Activated naive CD4-positive, alpha-beta T cell treated with anti-CD3 and anti-CD28 coated beads, Interleukin-2, amount 50 U/mL, for 24 hours (primary cell): ENCODE data around the gene GMDS.

Experiments used
- H3K27ac Mint-ChIP-seq: one replicate; pipeline ENCODE4 v1.8.0; 2021; ENCODE audit warnings: mild to moderate bottlenecking, mixed read lengths
- H3K27me3 Mint-ChIP-seq: one replicate; pipeline ENCODE4 v1.8.0; 2021; ENCODE audit warnings: mixed read lengths
- H3K36me3 Mint-ChIP-seq: one replicate; pipeline ENCODE4 v1.8.0; 2021; ENCODE audit warnings: mixed read lengths
- H3K4me1 Mint-ChIP-seq: one replicate; pipeline ENCODE4 v1.8.0; 2021; ENCODE audit warnings: mixed read lengths
- H3K4me3 Mint-ChIP-seq: one replicate; pipeline ENCODE4 v1.8.0; 2021; ENCODE audit warnings: mild to moderate bottlenecking, mixed read lengths
- H3K9me3 Mint-ChIP-seq: one replicate; pipeline ENCODE4 v1.8.0; 2021; ENCODE audit warnings: mixed read lengths

GMDS gene

DNA sequence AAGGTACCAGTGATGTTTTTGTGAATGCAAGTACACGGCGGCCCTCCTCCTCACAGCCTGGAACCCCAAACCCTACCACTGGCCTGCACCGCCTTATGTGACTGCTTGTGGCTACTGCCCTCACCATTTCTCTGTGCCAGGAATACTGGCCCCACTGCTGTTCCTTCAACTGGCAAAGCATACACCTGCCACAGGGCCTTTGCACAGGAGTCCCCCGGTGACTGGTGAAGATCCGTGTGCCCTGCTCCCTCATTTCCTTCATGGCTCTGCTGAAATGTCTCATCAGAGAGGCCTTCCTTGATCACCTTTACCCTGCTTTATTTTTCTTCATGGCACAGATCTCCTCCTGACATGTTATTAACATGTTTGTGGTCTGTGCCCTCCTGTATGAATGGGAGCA, 581.9 kb downstream of the GMDS start:
- Mint-ChIP-seq H3K36me3 (peaks cover 4% of the 10 kb centered on the region), H3K9me3 (no peaks in the 10 kb centered on the region), H3K4me3 (no peak overlapping the region), H3K27ac (no peak overlapping the region), H3K27me3 (no peaks in the 10 kb centered on the region), H3K4me1 (no peaks in the 10 kb centered on the region)

DNA sequence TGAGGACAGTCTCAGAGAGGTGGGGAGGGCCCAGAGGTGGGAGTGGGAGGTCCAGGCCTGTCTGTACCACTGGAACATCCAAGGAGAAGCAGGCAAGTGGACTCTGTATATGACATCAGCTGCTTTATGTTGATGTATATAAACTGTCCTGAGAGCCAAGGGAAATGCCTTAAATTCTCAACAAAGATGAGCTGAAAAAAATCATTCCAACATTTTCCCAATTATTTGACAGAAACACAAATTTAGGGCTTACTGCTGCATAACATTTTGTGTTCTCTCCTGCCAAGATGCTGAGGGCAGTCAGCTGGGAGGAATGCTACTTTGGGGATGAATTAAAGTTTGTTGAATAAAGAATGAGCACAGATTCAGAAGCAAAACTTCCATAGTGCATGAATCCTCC, 582.9 kb downstream of the GMDS start:
- Mint-ChIP-seq H3K9me3 (no peaks in the 10 kb centered on the region), H3K4me1 (no peaks in the 10 kb centered on the region), H3K4me3 (no peak overlapping the region), H3K27ac (no peak overlapping the region), H3K36me3 (peaks cover 4% of the 10 kb centered on the region), H3K27me3 (no peaks in the 10 kb centered on the region)

- H3K4me1 Mint-ChIP-seq: no peaks in the 10 kb centered on the region
- H3K4me3 Mint-ChIP-seq: no peak overlapping the region
- no peaks in the 10 kb centered on the region for H3K27me3 Mint-ChIP-seq
- H3K27ac Mint-ChIP-seq: no peak overlapping the region
- H3K36me3 Mint-ChIP-seq: peaks cover 4% of the 10 kb centered on the region
- no peaks in the 10 kb centered on the region for H3K9me3 Mint-ChIP-seq
Measured at GRCh38 chr6:1659816-1660215, 585.6 kb downstream of the GMDS start.

GRCh38 chr6:1658212-1659005, 587.0 kb downstream of the GMDS start:
- no peaks in the 10 kb centered on the region for H3K4me1 Mint-ChIP-seq
- peaks cover 4% of the 10 kb centered on the region for H3K36me3 Mint-ChIP-seq
- H3K4me3 Mint-ChIP-seq: no peak overlapping the region
- H3K9me3 Mint-ChIP-seq: no peaks in the 10 kb centered on the region
- H3K27ac Mint-ChIP-seq: no peak overlapping the region
- H3K27me3 Mint-ChIP-seq: no peaks in the 10 kb centered on the region

DNA sequence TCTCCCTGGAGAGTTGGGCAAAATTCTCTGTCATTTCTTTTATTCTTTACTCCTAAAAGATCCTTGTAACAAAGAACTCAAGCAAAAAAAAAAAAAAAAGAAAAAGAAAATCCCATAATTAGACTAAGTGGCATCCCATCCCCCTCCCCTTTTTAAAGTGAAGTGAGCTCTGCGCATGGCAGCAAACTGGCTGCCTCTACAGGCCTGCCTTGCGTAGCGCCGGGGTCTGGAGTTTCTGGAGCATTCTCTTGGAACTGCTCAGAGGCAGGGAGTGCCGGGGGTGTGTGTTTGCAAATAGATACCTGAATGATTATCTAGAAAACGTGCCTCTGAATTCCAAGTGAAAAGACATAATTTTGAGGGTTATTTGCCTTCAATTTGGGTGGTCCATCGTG, 587.6 kb downstream of the GMDS start:
- H3K27me3 Mint-ChIP-seq: no peaks in the 10 kb centered on the region
- H3K9me3 Mint-ChIP-seq: no peaks in the 10 kb centered on the region
- H3K36me3 Mint-ChIP-seq: peaks cover 4% of the 10 kb centered on the region
- H3K4me3 Mint-ChIP-seq: no peak overlapping the region
- H3K27ac Mint-ChIP-seq: no peak overlapping the region
- no peaks in the 10 kb centered on the region for H3K4me1 Mint-ChIP-seq

GRCh38 chr6:1657116-1657770, 588.2 kb downstream of the GMDS start:
- H3K4me1 Mint-ChIP-seq: no peaks in the 10 kb centered on the region
- H3K4me3 Mint-ChIP-seq: no peak overlapping the region
- no peaks in the 10 kb centered on the region for H3K27me3 Mint-ChIP-seq
- no peaks in the 10 kb centered on the region for H3K9me3 Mint-ChIP-seq
- no peak overlapping the region for H3K27ac Mint-ChIP-seq
- H3K36me3 Mint-ChIP-seq: peaks cover 4% of the 10 kb centered on the region

DNA sequence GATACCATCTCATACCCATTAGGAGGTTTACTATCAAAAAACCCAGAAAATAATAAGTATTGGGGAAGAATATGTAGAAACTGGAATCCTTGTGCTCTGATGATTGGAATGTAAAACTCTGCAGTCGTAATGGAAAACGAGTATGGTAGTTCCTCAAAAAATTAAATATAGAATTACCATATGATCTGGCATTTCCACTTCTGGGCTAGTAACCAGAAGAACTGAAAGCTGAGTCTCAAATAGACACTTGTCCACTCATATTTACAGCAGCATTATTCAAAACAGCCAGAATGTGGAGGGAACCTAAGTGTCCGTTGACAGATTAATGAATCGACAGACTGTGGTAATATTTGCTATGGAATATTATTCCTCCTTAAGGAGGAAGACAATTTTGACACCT, 591.4 kb downstream of the GMDS start:
- H3K27ac Mint-ChIP-seq: no peak overlapping the region
- no peak overlapping the region for H3K4me3 Mint-ChIP-seq
- peaks cover 2% of the 10 kb centered on the region for H3K36me3 Mint-ChIP-seq
- no peaks in the 10 kb centered on the region for H3K4me1 Mint-ChIP-seq
- H3K27me3 Mint-ChIP-seq: no peaks in the 10 kb centered on the region
- no peaks in the 10 kb centered on the region for H3K9me3 Mint-ChIP-seq

DNA sequence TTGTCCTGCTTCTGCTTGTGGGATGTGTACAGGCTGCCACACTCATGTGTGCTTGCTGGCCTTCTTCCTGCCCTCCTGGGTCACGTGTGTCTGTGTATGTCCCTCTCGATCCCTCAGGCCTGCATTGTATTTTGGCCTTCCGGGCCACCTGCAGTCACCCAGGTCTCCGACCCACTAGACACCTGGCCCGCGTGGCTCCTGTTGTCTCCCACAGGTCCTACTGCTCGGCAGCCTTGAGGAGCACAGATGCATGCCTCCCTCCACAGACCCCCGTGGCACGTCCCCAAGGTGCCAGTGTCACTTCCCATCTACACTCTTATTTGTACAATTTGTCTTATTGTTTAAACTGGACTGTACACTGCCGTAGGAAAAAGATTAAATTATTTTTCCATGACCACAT, 592.6 kb downstream of the GMDS start:
- H3K36me3 Mint-ChIP-seq: no peaks in the 10 kb centered on the region

GRCh38 chr6:1651362-1651761, 594.0 kb downstream of the GMDS start:
- no peak overlapping the region for H3K4me3 Mint-ChIP-seq
- H3K9me3 Mint-ChIP-seq: no peaks in the 10 kb centered on the region
- H3K27ac Mint-ChIP-seq: no peak overlapping the region
- H3K4me1 Mint-ChIP-seq: no peaks in the 10 kb centered on the region
- H3K27me3 Mint-ChIP-seq: no peaks in the 10 kb centered on the region
- H3K36me3 Mint-ChIP-seq: no peaks in the 10 kb centered on the region

More for the DNA sequence above, 592.6 kb downstream of the GMDS start:
- Mint-ChIP-seq H3K4me3 (no peak overlapping the region), H3K9me3 (no peaks in the 10 kb centered on the region), H3K4me1 (no peaks in the 10 kb centered on the region), H3K27ac (no peak overlapping the region), H3K27me3 (no peaks in the 10 kb centered on the region)

DNA sequence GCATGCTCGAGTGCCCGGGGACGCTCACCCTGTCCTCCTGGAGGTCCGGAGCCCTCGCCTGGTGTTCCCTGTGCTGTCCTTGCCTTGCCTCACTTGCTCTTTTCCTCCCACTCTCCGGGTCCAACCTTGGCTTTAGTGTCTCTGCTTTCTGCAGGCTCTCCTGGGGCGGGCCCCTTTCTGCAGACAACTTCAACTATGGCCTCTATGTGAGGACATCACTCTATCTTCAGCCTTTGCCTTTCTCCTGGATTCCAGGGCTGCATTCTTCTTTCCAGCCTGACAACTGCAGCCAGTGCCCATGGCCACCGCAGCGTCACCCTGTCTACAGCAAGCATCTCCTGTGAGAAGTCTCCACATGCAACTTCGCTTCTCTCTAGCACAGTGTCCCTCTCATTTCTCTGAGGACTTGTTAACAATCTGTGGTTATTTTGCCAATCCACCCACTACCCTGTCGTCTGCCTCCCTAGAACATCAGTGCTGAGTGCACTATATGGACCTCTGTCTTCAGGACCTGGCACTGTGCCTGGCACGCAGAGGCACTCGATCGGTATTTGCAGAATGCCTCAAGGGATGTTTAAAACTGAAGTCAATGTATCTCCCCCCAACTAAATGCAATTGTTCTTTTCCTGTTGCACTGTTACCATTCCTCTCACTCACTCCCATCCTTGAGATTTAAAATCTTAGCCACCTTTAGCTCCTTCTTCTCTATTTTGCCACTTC, 599.8 kb downstream of the GMDS start:
- Mint-ChIP-seq H3K4me3 (no peak overlapping the region), H3K27me3 (no peaks in the 10 kb centered on the region), H3K9me3 (no peaks in the 10 kb centered on the region), H3K27ac (no peak overlapping the region), H3K4me1 (no peaks in the 10 kb centered on the region), H3K36me3 (peaks cover 8% of the 10 kb centered on the region)

DNA sequence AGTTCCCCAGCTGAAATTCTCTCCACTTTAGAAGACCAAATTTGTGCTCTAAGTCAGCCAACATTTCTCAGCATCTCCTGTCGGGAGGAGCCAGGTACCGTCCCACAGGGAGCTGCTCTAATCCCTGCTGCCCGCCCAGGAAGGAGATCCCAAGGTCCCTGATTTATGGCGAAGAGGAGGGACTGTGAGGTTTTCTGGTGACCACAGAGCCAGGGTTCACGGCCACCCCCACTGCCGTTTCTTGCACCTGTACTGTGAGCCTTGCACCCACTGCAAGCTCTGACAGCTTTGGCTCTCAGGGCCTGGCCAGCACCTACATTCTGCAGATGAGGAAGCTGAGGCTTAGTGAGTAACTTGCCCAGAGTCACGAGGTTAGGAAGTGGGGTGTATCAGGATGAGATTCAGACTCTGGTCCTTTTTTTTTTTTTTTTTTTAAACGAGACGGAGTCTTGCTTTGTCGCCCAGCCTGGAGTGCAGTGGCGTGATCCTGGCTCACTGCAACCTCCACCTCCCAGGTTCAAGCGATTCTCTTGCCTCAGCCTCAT, 600.8 kb downstream of the GMDS start:
- no peaks in the 10 kb centered on the region for H3K9me3 Mint-ChIP-seq
- H3K27me3 Mint-ChIP-seq: no peaks in the 10 kb centered on the region
- no peaks in the 10 kb centered on the region for H3K4me1 Mint-ChIP-seq
- H3K4me3 Mint-ChIP-seq: no peak overlapping the region
- H3K27ac Mint-ChIP-seq: no peak overlapping the region
- H3K36me3 Mint-ChIP-seq: peaks cover 8% of the 10 kb centered on the region

DNA sequence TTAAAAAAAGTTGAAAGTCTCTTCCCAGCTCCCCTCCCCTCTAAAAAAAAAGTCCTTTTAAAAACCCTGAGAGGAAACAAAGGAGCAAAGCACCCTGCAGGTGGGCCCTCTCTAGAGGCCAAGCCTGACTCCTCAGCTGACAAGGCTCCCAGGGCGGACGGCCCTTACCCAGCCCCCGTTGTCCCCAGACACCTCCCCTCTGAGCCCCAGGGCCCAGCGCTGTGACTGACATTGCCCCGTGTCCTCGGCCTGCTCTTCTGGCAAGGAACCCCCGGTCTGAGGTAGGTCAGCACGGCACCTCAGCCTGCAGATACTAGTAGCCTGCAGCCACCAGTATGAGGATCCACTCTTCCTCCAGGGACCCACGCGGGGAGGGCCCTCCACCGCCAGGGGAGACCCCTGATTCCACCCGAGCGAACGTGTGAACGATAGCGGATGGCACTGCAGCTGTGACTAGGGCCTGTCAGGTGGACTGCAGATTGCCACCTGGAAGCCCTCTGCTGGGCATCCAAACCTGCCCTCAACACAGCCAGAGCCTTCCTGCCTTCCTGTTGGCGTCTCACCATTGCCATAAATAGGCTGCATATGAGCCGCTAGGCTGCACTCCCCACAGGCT, 601.5 kb downstream of the GMDS start:
- H3K4me1 Mint-ChIP-seq: no peaks in the 10 kb centered on the region
- no peaks in the 10 kb centered on the region for H3K9me3 Mint-ChIP-seq
- H3K27ac Mint-ChIP-seq: no peak overlapping the region
- peaks cover 8% of the 10 kb centered on the region for H3K36me3 Mint-ChIP-seq
- no peak overlapping the region for H3K4me3 Mint-ChIP-seq
- no peaks in the 10 kb centered on the region for H3K27me3 Mint-ChIP-seq

DNA sequence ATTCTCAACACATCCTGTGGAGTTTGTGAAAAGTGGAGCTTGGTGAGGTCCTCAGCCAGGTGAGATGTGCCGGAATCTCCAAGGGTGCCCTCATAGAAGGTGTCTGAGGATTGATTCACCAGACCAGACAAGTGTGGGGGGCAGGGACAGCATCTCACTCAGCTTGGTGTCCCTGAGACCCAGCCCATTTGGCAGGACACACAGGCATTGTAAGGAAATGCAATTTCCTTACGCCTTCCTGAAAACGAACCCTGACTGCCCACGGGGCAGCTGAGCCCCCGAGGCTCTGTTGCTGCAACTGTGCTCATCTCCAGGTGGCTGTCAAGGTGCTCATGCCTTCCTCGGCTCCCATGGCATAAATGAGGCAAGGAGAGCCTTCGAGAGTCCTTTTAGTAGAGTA, 602.3 kb downstream of the GMDS start:
- H3K4me1 Mint-ChIP-seq: no peaks in the 10 kb centered on the region
- no peak overlapping the region for H3K4me3 Mint-ChIP-seq
- peaks cover 8% of the 10 kb centered on the region for H3K36me3 Mint-ChIP-seq
- H3K27ac Mint-ChIP-seq: no peak overlapping the region
- no peaks in the 10 kb centered on the region for H3K27me3 Mint-ChIP-seq
- no peaks in the 10 kb centered on the region for H3K9me3 Mint-ChIP-seq

DNA sequence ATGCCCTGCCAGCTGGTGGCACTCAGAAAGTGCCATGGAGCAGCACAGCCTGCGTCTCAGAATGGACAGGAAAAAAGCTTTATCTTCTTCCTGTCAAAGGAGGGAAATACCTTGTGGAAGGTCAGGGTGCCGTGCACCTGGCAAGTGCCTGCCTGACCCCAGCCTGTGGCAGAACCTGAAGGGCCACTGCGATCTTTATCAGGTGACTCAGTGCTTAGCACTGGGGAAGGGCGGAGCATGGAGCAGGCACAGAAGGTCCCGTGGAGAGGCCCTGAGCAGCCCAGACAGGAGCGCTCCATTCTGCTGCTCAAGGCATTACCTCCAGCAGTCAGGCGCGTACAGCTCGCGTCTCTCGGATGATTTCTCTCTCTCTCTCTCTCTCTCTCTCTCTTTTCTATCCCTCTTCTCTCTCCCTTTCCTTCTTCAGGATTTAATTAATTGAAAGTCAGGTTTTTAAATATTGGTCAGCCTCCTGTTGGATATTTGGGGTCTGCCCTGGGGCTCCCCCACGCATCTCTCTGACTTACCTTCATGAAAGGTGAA, 604.0 kb downstream of the GMDS start:
- Mint-ChIP-seq H3K27me3 (no peaks in the 10 kb centered on the region), H3K4me1 (no peaks in the 10 kb centered on the region), H3K27ac (no peak overlapping the region), H3K36me3 (peaks cover 8% of the 10 kb centered on the region), H3K9me3 (no peaks in the 10 kb centered on the region), H3K4me3 (no peak overlapping the region)

DNA sequence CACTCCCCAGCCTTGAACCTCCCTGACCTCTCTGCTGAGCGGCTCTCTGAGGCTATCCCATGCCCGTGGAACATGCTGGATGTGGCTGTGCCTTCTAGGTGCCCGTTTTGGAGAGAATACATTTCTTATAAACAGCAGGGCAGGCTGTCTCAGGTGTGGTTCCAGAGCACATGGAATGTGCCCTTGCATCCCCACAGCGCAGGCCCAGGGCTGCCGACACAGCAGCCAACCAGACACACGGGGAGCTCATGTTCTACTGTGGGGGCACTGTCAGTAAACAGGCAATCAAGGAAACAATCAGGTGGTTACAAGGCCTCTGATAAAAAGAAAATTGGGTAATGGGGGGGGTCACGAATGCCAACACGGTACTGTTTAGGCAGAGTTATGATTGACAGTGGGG, 604.9 kb downstream of the GMDS start:
- Mint-ChIP-seq H3K27ac (no peak overlapping the region), H3K27me3 (no peaks in the 10 kb centered on the region), H3K4me1 (no peaks in the 10 kb centered on the region), H3K4me3 (no peak overlapping the region), H3K36me3 (peaks cover 8% of the 10 kb centered on the region), H3K9me3 (no peaks in the 10 kb centered on the region)
